Subcutaneous abdominal adipose tissue (tissue), 5 donors: Measurements from ENCODE around the gene PRDM7.
"Not testable (repeated sequence)": the region's sequence is repeated elsewhere in the genome, so short reads cannot be mapped to it uniquely, and the experiment has no call there.

ENCODE experiments used
- H3K27ac ChIP-seq: one replicate; pipeline ENCODE4 v1.7.0; 2013; ENCODE audit warnings: low read depth, mild to moderate bottlenecking, inconsistent platforms, low read length, moderate library complexity
- H3K27me3 ChIP-seq, 5 donors: one replicate each; pipeline ENCODE4 v1.7.0; 2013; ENCODE audit warnings: low read length in 5 of 5, inconsistent platforms in 1 of 5; ENCODE audit not compliant: control insufficient read depth in 5 of 5, insufficient read depth in 4 of 5
- H3K36me3 ChIP-seq, 5 donors: one replicate each; pipeline ENCODE4 v1.7.0; 2013; ENCODE audit warnings: low read length in 5 of 5; ENCODE audit not compliant: control insufficient read depth in 5 of 5, insufficient read depth in 5 of 5
- H3K4me1 ChIP-seq, 5 donors: one replicate each; pipeline ENCODE4 v1.7.0; 2013; ENCODE audit warnings: low read length in 5 of 5, mild to moderate bottlenecking in 3 of 5, moderate library complexity in 1 of 5; ENCODE audit not compliant: control insufficient read depth in 5 of 5, insufficient read depth in 5 of 5
- H3K4me3 ChIP-seq, 5 donors: one replicate each; pipeline ENCODE4 v1.7.0; 2013; ENCODE audit warnings: low read length in 5 of 5, low read depth in 1 of 5
- H3K9ac ChIP-seq, 5 donors: one replicate each; pipeline ENCODE4 v1.7.0; 2013; ENCODE audit warnings: low read length in 5 of 5, mild to moderate bottlenecking in 4 of 5, moderate library complexity in 3 of 5
- H3K9me3 ChIP-seq, 5 donors: one replicate each; pipeline ENCODE4 v1.7.0; 2013; ENCODE audit warnings: low read length in 5 of 5; ENCODE audit not compliant: control insufficient read depth in 5 of 5
- donor health status: healthy.
- donor health status: healthy.
- donor health status: healthy.
- donor health status: healthy.
- donor health status: healthy.

The PRDM7 gene

DNA sequence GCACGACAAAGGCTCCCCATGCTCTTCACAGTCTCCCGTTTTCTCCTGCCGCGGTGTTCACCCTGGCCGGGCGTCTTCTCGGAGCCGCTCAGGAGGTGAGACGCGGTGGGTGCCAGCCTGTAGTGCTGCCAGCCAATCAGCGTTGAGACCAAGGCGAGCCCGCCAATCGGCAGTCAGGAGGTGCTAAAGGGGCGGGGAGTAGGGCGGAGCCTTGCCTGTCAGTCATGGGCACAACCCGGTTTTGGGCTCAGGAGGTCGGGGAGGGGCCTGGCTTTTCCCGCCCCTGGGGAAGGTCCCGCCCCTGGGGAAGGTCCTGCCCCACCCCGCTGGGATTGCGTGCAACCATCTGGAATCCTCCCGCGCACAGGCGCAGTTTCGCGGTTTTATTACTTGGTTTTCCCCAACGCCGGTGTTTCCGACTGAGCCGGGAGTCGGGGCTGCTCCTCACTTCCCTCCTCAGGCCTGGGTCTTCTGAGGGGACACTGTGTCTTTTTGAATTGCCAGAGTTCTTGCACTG is at the start of gene PRDM7:
PRDM7 (minus strand) TSS at position 92 of the 517 bp plus-strand sequence. CDS start 1,421 bp downstream, outside the sequence.
- Histone ChIP-seq H3K4me3 (peak within 1 kb of the TSS; percentile 58 to 70 (median 59)), H3K4me1 (peaks cover 0 to 27% (median 20%) of the 10 kb centered on the region in 5 donors), H3K36me3 (no peaks in the 10 kb centered on the region), H3K9ac (peak within 1 kb of the TSS in 4 of 5 donors; percentile 45 to 56 (median 48)), H3K9me3 (no peaks in the 10 kb centered on the region), H3K27ac (no peak within 1 kb of the TSS), H3K27me3 (no peaks in the 10 kb centered on the region)

- H3K27ac ChIP-seq, H3K9me3 ChIP-seq, H3K4me3 ChIP-seq, H3K36me3 ChIP-seq, H3K4me1 ChIP-seq, H3K27me3 ChIP-seq, H3K9ac ChIP-seq: not testable (repeated sequence)
Measured at GRCh38 chr16:90121846-90122245, 44.7 kb upstream of the PRDM7 start.

DNA sequence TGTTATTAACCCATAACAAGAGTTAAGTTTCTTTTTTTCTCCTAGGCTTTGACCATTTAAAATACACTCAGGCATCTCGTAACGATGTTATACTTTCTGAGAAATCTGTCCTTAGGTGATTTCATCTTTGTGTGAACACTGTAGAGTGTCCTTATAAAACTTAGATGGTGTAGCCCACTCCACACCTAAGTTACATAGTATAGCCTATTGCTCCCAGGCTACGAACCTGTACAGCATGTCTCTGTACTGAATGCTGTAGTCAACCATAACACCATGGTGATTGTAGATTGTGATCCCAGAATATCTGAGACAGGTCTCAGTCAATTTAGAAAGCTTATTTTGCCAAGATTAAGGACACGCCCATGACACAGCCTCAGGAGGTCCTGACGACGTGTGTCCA is 30.5 kb upstream of the PRDM7 start:
- not testable (repeated sequence) for H3K9ac ChIP-seq, H3K4me1 ChIP-seq, H3K27ac ChIP-seq, H3K4me3 ChIP-seq, H3K9me3 ChIP-seq, H3K27me3 ChIP-seq, H3K36me3 ChIP-seq

DNA sequence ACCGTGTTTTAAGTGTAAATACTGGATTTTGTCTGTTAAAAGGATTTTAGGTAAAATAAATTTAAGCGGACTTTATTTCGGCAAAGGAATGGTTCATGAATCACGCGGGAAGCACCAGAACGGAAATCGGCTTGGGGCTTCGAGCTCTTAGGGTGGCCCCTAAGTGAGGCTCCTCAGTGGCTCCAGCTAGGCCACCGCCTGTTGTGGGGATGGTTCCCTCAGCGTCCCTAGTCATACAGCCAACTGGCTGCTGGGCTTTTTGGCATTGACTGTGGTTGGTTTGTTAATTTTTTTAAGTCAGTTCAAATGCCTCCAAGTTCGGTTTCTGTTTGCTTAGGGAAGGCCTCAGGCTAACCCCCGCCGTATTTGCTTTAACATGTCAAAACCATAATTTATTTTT is 29.9 kb upstream of the PRDM7 start:
- H3K9ac ChIP-seq, H3K36me3 ChIP-seq, H3K9me3 ChIP-seq, H3K27me3 ChIP-seq, H3K27ac ChIP-seq, H3K4me1 ChIP-seq, H3K4me3 ChIP-seq: not testable (repeated sequence)

DNA sequence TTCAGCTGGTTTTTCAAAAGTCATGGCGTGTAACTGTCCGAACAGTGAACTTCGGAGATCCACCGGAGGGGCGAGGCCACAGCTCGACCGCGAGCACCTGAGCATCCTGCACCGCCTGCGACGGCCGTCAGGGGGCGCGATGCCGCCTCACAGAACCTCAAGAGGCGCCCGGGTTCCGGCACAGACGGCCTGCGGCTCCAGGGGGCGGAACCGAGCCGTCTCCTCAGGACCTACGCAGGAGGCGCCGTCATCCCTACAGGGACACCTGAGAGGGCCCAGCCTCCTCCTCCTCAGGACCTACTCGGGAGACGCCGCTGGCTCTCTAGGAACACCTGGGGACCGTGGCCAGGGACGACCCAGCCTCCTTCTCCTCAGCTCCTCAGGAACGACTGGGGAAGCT is 29.1 kb upstream of the PRDM7 start:
- H3K4me3 ChIP-seq, H3K27ac ChIP-seq, H3K9me3 ChIP-seq, H3K27me3 ChIP-seq, H3K4me1 ChIP-seq, H3K36me3 ChIP-seq, H3K9ac ChIP-seq: not testable (repeated sequence)

- H3K4me1 ChIP-seq, H3K36me3 ChIP-seq, H3K27ac ChIP-seq, H3K4me3 ChIP-seq, H3K9me3 ChIP-seq, H3K9ac ChIP-seq, H3K27me3 ChIP-seq: not testable (repeated sequence)
Measured at GRCh38 chr16:90104725-90105124, 27.6 kb upstream of the PRDM7 start.

DNA sequence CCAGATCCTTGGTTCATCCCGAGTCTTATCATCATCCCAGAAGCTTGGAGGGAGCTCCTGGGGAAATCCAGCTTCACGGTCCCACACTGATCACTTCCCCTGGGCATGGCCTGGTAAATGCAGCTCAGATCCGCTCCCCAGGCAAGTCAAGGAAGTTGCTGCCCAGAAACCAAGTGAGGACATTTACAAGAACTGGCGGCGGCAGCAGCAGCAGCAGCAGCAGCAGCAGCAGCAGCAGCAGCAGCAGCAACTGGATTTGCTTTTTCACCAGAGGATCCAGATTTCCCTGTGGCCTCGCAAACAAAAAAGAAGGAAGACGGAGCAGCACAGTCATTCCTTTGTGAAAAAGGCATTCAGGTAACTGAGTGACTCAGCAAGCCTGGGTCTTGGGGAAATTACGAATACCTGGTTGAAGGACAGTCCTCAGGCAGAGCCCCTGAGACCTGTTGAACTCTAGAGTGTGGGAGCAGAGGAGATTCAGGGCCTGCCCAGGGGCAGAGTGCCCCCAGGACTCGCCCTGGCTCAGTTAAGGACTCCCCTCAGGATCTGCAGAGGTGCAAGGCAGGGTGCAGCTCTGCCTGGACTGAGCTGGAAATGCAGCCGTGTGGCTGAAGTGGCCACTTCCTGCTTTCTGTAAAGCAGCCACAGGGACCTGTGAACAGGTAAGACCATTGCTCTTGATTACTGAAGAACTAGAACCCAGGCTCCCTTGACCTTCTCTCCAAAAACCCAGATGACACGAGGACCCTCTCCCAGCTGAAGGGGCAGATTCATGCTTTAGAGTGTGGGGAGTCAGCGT is 25.2 kb upstream of the PRDM7 start:
- H3K9me3 ChIP-seq, H3K9ac ChIP-seq, H3K36me3 ChIP-seq, H3K4me3 ChIP-seq, H3K4me1 ChIP-seq, H3K27me3 ChIP-seq, H3K27ac ChIP-seq: not testable (repeated sequence)

- H3K9me3 ChIP-seq, H3K27me3 ChIP-seq, H3K4me3 ChIP-seq, H3K4me1 ChIP-seq, H3K9ac ChIP-seq, H3K36me3 ChIP-seq, H3K27ac ChIP-seq: not testable (repeated sequence)
Measured at GRCh38 chr16:90101332-90101731, 24.2 kb upstream of the PRDM7 start.

DNA sequence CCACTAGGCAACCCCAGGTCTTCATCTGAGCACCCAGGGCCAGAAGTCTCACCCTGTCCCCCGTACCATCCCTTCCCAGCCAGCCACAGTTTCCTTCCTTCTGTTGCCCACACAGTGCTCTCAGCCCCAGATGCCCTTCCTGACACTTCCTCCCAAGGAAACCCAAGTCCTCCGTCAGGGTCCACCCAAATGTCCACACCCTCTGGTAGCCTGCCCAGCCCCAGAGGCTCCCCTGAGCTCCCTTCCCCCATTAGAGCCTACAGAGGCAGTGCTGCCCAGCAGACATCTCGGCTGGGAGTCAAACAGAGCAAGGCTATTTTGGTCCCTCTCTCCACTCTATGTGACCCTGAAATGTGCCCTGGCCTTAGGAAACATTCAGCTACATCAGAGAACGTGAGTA is 23.7 kb upstream of the PRDM7 start:
- H3K4me3 ChIP-seq, H3K9me3 ChIP-seq, H3K4me1 ChIP-seq, H3K36me3 ChIP-seq, H3K27me3 ChIP-seq, H3K9ac ChIP-seq, H3K27ac ChIP-seq: not testable (repeated sequence)

DNA sequence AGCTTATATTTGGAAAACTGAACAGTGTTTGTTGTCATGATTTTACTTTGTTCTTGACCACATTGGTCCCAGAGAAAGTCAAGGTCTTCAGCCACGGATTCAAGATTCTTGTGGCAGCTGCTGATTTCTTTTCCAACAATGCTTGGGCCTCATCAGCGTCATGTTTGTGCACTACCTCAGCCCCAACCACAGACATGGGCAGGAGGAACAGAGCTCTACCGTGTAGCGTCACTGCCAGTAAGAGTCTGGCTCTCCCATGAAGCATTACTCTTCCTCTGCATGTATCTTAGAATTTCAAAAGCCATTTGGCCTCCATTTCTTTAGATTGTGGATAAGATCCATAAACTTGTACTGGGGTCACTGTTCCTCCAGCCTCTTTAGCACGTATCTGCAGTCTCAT is 23.1 kb upstream of the PRDM7 start:
- not testable (repeated sequence) for H3K27ac ChIP-seq, H3K9ac ChIP-seq

More for the DNA sequence above, 23.1 kb upstream of the PRDM7 start:
- H3K27me3 ChIP-seq, H3K4me1 ChIP-seq, H3K9me3 ChIP-seq, H3K4me3 ChIP-seq, H3K36me3 ChIP-seq: not testable (repeated sequence)
